Thymus (tissue), 11 donors: ENCODE measurements around the gene PACSIN2. TPM values are rescaled to one million over a fixed set of nuclear protein-coding genes. Genes with fewer than 3 reads are reported as not detected.

Experiments used
- DNase-seq, 9 donors: peaks; one replicate each; pipeline ENCODE4 v3.0.0-alpha.2; 2013; ENCODE audit warnings: low spot score in 9 of 9, low read depth in 6 of 9, missing footprints in 1 of 9
- H3K27ac ChIP-seq, 2 donors: one replicate each; pipeline ENCODE4 v1.5.1; 2013; ENCODE audit warnings: control low read depth in 1 of 2, low read depth in 1 of 2, low read length in 1 of 2, mild to moderate bottlenecking in 1 of 2, moderate library complexity in 1 of 2
- H3K27me3 ChIP-seq, 2 donors: one replicate each; pipeline ENCODE4 v1.5.1; 2013; ENCODE audit warnings: low read length in 1 of 2; ENCODE audit not compliant: control insufficient read depth in 2 of 2, insufficient read depth in 1 of 2
- H3K36me3 ChIP-seq, 2 donors: one replicate each; pipeline ENCODE4 v1.5.1; 2013; ENCODE audit warnings: low read length in 1 of 2, mild to moderate bottlenecking in 1 of 2, moderate library complexity in 1 of 2; ENCODE audit not compliant: control insufficient read depth in 2 of 2, insufficient read depth in 2 of 2
- H3K4me1 ChIP-seq, 2 donors: one replicate each; pipeline ENCODE4 v1.5.1; 2013; ENCODE audit warnings: low read length in 2 of 2; ENCODE audit not compliant: control insufficient read depth in 2 of 2, insufficient read depth in 2 of 2
- H3K4me3 ChIP-seq, 2 donors: one replicate each; pipeline ENCODE4 v1.5.1; 2013; ENCODE audit warnings: low read length in 2 of 2, control low read depth in 1 of 2, mild to moderate bottlenecking in 1 of 2
- H3K9me3 ChIP-seq, 2 donors: one replicate each; pipeline ENCODE4 v1.5.1; 2013; ENCODE audit warnings: low read length in 1 of 2, mild to moderate bottlenecking in 1 of 2; ENCODE audit not compliant: control insufficient read depth in 2 of 2, insufficient read depth in 1 of 2
- WGBS: extraction: QIAGEN DNeasy Blood & Tissue Kit; methylation state at CpG from one replicate; pipeline ENCODE4 v1.1.7; 2013; 5-methylcytosine and 5-hydroxymethylcytosine counted together
- polyA plus RNA-seq: library from polyadenylated mRNA; stranded (reverse); fragments of 200-250 nt; gene quantifications from one replicate; pipeline ENCODE4 v1.2.3, GENCODE V29; 2013
- total RNA-seq: library from RNA; stranded (reverse); fragments of 120-200 nt; gene quantifications from one replicate; pipeline ENCODE4 v1.2.4, GENCODE V29; 2013
- donor health status: healthy.

The PACSIN2 gene
- total and polyA plus RNA-seq, 2 donors, result 27.0 to 36.0 TPM

DNA sequence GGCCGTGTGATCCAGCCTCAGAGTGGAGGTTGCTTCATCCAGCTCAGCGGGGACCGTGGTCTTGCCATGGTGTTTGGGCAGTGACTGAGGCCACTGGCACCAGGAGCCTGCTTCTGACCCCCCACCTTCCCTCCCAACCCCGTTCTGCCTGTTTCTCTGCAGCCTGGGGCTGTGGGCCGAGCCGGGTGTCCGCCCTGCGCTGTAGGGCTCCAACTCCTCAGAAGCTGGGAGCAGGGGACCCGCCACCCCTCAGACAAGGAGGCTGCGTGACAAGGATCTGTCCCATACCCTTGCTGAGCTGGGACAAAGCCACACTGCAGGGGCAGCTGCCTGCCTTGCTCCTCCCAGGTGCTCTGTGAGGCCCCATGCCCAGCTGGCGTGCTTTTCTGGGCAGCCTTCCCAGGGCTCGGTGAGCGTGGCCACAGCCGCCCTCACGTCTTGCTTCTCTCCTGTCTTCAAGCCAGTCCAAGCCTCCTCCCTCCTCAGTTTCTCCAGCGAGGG is 146.1 kb downstream of the PACSIN2 start:
- peaks cover 18 to 27% of the 10 kb centered on the region in 2 donors for H3K36me3 ChIP-seq
- no peaks in the 10 kb centered on the region for H3K4me1 ChIP-seq
- no peak overlapping the region for H3K27ac ChIP-seq
- H3K4me3 ChIP-seq, result no peak overlapping the region
- no peaks in the 10 kb centered on the region for H3K27me3 ChIP-seq
- H3K9me3 ChIP-seq, result no peaks in the 10 kb centered on the region
- WGBS, result 94% methylated on average over 16 of the region's 16 CpGs
- DNase-seq, result no peak

- no peak for DNase-seq
- 98% methylated on average over 7 of the region's 7 CpGs for WGBS
- H3K4me3 ChIP-seq, result no peak overlapping the region
- H3K27ac ChIP-seq, result no peak overlapping the region
- H3K4me1 ChIP-seq, result no peaks in the 10 kb centered on the region
- H3K9me3 ChIP-seq, result no peaks in the 10 kb centered on the region
- no peaks in the 10 kb centered on the region for H3K27me3 ChIP-seq
- H3K36me3 ChIP-seq, result peaks cover under 1 to 7% of the 10 kb centered on the region in 2 donors
These were observed 148.8 kb downstream of the PACSIN2 start for GRCh38 chr22:42866100-42866499.

DNA sequence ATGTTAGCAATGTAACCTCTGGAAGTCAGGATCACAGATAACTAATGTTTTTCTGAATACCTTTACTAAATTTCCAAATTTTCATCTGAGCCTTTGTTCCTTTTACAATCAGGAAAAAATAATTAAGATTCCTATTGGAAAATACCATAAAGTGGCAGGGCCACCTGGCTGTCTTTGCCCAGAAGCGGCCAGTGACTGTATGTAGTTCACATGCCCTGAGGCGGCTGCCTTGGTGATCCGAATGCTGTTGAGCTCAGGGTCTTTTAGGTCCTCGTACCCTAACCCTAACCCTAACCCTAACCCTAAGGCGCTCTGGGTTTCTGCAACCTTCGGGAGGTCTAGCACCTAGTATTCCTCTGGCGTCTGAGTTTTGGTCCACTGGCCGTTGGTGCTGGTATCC is 149.4 kb downstream of the PACSIN2 start:
- Histone ChIP-seq H3K9me3 (no peaks in the 10 kb centered on the region), H3K4me1 (peaks cover 0 to 3% of the 10 kb centered on the region in 2 donors), H3K27ac (no peak overlapping the region), H3K4me3 (no peak overlapping the region), H3K36me3 (peaks cover 0 to 3% of the 10 kb centered on the region in 2 donors), H3K27me3 (no peaks in the 10 kb centered on the region)
- WGBS, result 98% methylated on average over 8 of the region's 8 CpGs
- no peak for DNase-seq

- Histone ChIP-seq H3K27ac (no peak overlapping the region), H3K4me3 (no peak overlapping the region), H3K36me3 (no peaks in the 10 kb centered on the region), H3K4me1 (peaks cover 0 to 4% of the 10 kb centered on the region in 2 donors), H3K9me3 (no peaks in the 10 kb centered on the region), H3K27me3 (no peaks in the 10 kb centered on the region)
- 6% methylated on average over 4 of the region's 4 CpGs for WGBS
- DNase-seq, result peak in 2 of 9 donors; percentile 11 to 19
These were observed 151.5 kb downstream of the PACSIN2 start for GRCh38 chr22:42863349-42863961.

GRCh38 chr22:42862045-42862734 is 152.8 kb downstream of the PACSIN2 start:
- no peaks in the 10 kb centered on the region for H3K36me3 ChIP-seq
- no peak for DNase-seq
- H3K27ac ChIP-seq, result no peak overlapping the region
- peaks cover 0 to 4% of the 10 kb centered on the region in 2 donors for H3K9me3 ChIP-seq
- H3K4me1 ChIP-seq, result peaks cover 4% of the 10 kb centered on the region in 2 donors
- 97% methylated on average over 7 of the region's 7 CpGs for WGBS
- no peaks in the 10 kb centered on the region for H3K27me3 ChIP-seq
- no peak overlapping the region for H3K4me3 ChIP-seq

GRCh38 chr22:42860968-42861367 is 154.0 kb downstream of the PACSIN2 start:
- 27% methylated on average over 4 of the region's 4 CpGs for WGBS
- H3K4me1 ChIP-seq, result peaks cover 6 to 7% of the 10 kb centered on the region in 2 donors
- H3K27me3 ChIP-seq, result no peaks in the 10 kb centered on the region
- no peak for DNase-seq
- peaks cover 0 to 4% of the 10 kb centered on the region in 2 donors for H3K9me3 ChIP-seq
- peak overlapping the region in 1 of 2 donors; percentile 18 for H3K27ac ChIP-seq
- no peaks in the 10 kb centered on the region for H3K36me3 ChIP-seq
- H3K4me3 ChIP-seq, result no peak overlapping the region

DNA sequence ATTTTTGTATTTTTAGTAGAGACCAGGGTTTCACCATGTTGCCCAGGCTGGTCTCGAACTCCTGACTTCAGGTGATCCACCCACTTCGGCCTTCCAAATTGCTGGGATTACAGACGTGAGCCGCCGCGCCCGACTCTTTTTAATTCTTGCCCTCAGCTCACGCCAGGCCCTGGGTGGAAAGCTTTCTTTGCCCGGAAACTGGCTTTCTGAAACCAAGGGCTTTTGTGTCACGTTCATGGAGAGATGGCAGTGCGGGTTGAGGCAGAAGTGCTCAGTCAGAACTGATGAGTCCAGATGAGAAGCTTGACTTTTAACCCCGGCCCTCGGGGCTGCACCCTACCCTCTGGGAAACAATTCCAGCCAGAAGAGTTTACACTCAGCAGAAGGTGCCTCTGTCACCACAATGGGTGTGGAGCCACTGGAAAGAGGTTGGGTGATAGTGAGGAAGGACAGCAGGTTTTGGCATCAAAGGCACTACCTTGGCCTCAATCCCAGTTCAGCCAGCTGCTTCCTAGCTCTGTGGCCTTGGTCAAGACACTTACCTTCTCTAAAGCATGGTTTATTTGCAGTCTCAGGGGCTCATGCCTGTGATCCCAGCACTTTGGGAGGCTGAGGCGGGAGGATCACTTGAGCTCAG is 157.0 kb downstream of the PACSIN2 start:
- DNase-seq, result no peak
- H3K27ac ChIP-seq, result no peak overlapping the region
- H3K4me3 ChIP-seq, result no peak overlapping the region
- H3K9me3 ChIP-seq, result peaks cover 0 to 4% of the 10 kb centered on the region in 2 donors
- H3K27me3 ChIP-seq, result no peaks in the 10 kb centered on the region
- H3K4me1 ChIP-seq, result peaks cover 9 to 15% of the 10 kb centered on the region in 2 donors
- WGBS, result 98% methylated on average over 14 of the region's 14 CpGs
- H3K36me3 ChIP-seq, result no peaks in the 10 kb centered on the region

DNA sequence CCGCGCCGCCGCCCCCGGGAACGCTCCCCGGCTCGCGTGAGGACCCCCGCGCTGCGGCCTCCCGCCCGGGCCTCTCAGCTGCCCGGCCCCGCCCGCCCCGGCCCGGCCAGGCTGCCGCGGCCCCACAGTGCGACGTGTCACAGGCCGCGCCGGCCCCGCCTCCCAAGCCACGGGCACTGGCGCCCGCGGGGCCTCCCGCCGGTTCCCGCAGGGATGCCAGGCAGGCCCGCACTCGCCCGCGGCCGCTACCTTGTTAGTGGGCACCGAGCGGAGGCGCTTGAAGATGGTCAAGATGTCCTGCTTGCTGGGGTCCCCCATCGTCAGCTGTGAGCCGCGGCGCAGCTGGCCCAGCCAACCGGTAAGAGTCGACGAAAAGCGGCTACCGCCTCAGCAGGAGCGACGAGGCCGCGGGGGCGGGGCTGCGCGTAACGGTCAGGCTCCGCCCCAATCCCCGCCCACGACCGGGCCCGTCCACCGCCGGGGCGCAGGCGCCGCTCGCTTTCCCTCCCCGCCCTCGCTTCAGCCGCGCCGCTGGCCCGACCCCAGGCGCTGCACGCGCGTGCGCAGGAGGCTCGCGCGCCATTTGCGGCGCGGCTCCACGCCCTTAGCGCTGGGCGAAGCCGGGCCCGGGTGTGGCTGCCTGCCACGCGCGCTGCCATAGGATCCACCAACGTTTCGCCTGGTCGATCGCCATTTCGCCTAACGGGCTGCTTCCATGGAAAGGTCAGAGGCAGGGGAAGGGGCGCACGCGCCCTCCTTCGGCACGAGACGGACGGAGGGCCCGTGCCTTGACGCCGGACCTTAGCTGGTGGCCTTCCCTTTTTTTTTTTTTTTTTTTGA is 157.9 kb downstream of the PACSIN2 start, which contains the start of gene ARFGAP3:
Gene ARFGAP3 (minus strand): TSS at position 409 of the 840 bp plus-strand sequence. CDS start 91 bp downstream, at position 318.
- Histone ChIP-seq H3K9me3 (peaks cover 0 to 4% of the 10 kb centered on the region in 2 donors), H3K27me3 (no peaks in the 10 kb centered on the region), H3K4me1 (peaks cover 9 to 15% of the 10 kb centered on the region in 2 donors), H3K4me3 (peak within 1 kb of the TSS; percentile 73 to 92), H3K27ac (peak within 1 kb of the TSS; percentile 89 to 95), H3K36me3 (no peaks in the 10 kb centered on the region)
- peak; percentile 66 to 95 (median 88) for DNase-seq
- WGBS, result 8% methylated on average over 111 of the region's 111 CpGs
